Activated CD4-positive, alpha-beta T cell treated with anti-CD3 and anti-CD28 coated beads, Interleukin-2, amount 10 ng/mL, durations not matched to agents 7 days and 5 days (primary cell): ENCODE data around the gene SERPINB8. TPM values are rescaled to one million over a fixed set of nuclear protein-coding genes. Genes with fewer than 3 reads are reported as not detected.

Experiments
- CTCF ChIA-PET: fragments of 350-600 bp; sonication (Branson Sonifier 250); formaldehyde crosslinking; loops from one replicate; lab custom pipeline; 2021; ENCODE audit warnings: antibody characterized with exemption; lab: Charles Lee
- POLR2A ChIA-PET: fragments of 350-600 bp; sonication (Branson Sonifier 250); formaldehyde crosslinking; loops from one replicate; lab custom pipeline; 2021; ENCODE audit warnings: antibody characterized with exemption; lab: Charles Lee
- DNase-seq: peaks from one replicate; pipeline ENCODE4 v3.0.0-alpha.2; 2020
- H3K27ac Mint-ChIP-seq: one replicate; pipeline ENCODE4 v1.8.0; 2021; ENCODE audit warnings: mild to moderate bottlenecking, moderate library complexity, mixed read lengths
- H3K27me3 Mint-ChIP-seq: one replicate; pipeline ENCODE4 v1.8.0; 2021; ENCODE audit warnings: mixed read lengths
- H3K36me3 Mint-ChIP-seq: one replicate; pipeline ENCODE4 v1.8.0; 2021; ENCODE audit warnings: low read depth, mixed read lengths
- H3K4me1 Mint-ChIP-seq: one replicate; pipeline ENCODE4 v1.8.0; 2021; ENCODE audit warnings: mixed read lengths
- H3K4me3 Mint-ChIP-seq: one replicate; pipeline ENCODE4 v1.8.0; 2021; ENCODE audit warnings: mild to moderate bottlenecking, moderate library complexity, mixed read lengths
- H3K9me3 Mint-ChIP-seq: one replicate; pipeline ENCODE4 v1.8.0; 2021; ENCODE audit warnings: mixed read lengths
- total RNA-seq, 2 experiments: library from RNA; stranded (reverse); gene quantifications; one replicate each; pipeline ENCODE4 v1.2.3, GENCODE V29; 2021

SERPINB8 gene
- total RNA-seq, 2 experiments from 2014 or later = 5.3 to 6.1 TPM

DNA sequence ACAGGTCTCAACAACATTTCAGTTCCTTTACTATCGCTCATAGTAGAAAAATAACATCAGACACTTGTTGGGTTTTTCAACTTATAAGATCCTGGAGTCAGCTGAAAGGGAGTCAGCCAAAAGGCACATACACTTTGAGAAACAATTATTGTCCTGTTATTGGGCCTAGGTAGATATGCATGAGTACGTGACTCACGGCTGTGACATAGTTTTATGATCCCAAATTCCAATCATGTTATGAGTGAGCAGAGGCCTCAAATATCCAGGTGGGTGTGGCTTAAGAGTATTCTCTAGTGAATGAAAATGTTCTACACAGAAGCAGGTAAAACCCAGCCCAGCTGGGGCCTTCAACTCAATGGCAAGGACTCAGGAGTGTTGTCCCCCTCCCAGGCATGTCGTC lies 27.2 kb downstream of the SERPINB8 start:
- no peak overlapping the region for H3K27ac Mint-ChIP-seq
- no peak overlapping the region for H3K4me3 Mint-ChIP-seq
- no peaks in the 10 kb centered on the region for H3K4me1 Mint-ChIP-seq
- ChIA-PET CTCF (no interaction called here), POLR2A (no interaction called here)
- peaks cover 4% of the 10 kb centered on the region for H3K36me3 Mint-ChIP-seq
- peaks cover 2% of the 10 kb centered on the region for H3K27me3 Mint-ChIP-seq
- H3K9me3 Mint-ChIP-seq = peaks cover 20% of the 10 kb centered on the region
- no peak for DNase-seq

- DNase-seq = no peak
- Mint-ChIP-seq H3K4me3 (no peak overlapping the region), H3K9me3 (peaks cover 18% of the 10 kb centered on the region), H3K36me3 (peaks cover 4% of the 10 kb centered on the region), H3K4me1 (no peaks in the 10 kb centered on the region), H3K27ac (no peak overlapping the region), H3K27me3 (peaks cover 2% of the 10 kb centered on the region)
- CTCF ChIA-PET = no interaction called here
- POLR2A ChIA-PET = no interaction called here
Measured at GRCh38 chr18:63997606-63998005, 27.7 kb downstream of the SERPINB8 start.

- Mint-ChIP-seq H3K27me3 (peaks cover 10% of the 10 kb centered on the region), H3K4me1 (no peaks in the 10 kb centered on the region), H3K36me3 (peaks cover 4% of the 10 kb centered on the region), H3K4me3 (no peak overlapping the region), H3K9me3 (peaks cover 18% of the 10 kb centered on the region), H3K27ac (no peak overlapping the region)
- POLR2A ChIA-PET = no interaction called here
- DNase-seq = no peak
- CTCF ChIA-PET = no interaction called here
Measured at GRCh38 chr18:63999871-64000270, 30.0 kb downstream of the SERPINB8 start.

GRCh38 chr18:64002581-64002980 lies 32.7 kb downstream of the SERPINB8 start:
- no peak for DNase-seq
- Mint-ChIP-seq H3K27me3 (peaks cover 10% of the 10 kb centered on the region), H3K36me3 (no peaks in the 10 kb centered on the region), H3K4me3 (no peak overlapping the region), H3K27ac (no peak overlapping the region), H3K4me1 (no peaks in the 10 kb centered on the region), H3K9me3 (no peaks in the 10 kb centered on the region)
- POLR2A ChIA-PET = no interaction called here
- CTCF ChIA-PET = interaction anchor here (0.6 kb wide), 1 partner anchor 345 kb away, joined by 4 read pairs; no protein-coding TSS in a partner anchor

DNA sequence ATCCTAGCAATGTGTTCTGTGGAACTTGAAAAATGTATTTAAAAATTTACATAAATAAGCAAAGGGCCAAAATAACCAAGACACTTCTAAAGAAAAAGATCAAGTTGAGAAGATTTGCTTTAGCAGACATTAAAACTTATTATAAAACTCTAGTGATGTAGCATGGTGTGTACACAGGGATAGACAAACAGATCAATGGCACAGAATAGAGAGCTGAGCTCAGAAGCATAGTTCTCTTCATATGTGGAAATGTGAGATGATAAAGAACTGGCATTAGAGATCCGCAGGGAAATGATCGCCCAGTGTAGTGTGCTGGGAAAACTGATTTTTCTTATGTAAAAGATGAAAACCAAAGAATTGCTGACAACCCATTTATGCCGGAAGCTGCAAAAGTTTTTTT lies 39.4 kb downstream of the SERPINB8 start:
- DNase-seq = no peak
- CTCF ChIA-PET = no interaction called here
- no peaks in the 10 kb centered on the region for H3K4me1 Mint-ChIP-seq
- H3K36me3 Mint-ChIP-seq = no peaks in the 10 kb centered on the region
- H3K4me3 Mint-ChIP-seq = no peak overlapping the region
- H3K9me3 Mint-ChIP-seq = no peaks in the 10 kb centered on the region
- POLR2A ChIA-PET = no interaction called here
- peaks cover 2% of the 10 kb centered on the region for H3K27me3 Mint-ChIP-seq
- no peak overlapping the region for H3K27ac Mint-ChIP-seq

DNA sequence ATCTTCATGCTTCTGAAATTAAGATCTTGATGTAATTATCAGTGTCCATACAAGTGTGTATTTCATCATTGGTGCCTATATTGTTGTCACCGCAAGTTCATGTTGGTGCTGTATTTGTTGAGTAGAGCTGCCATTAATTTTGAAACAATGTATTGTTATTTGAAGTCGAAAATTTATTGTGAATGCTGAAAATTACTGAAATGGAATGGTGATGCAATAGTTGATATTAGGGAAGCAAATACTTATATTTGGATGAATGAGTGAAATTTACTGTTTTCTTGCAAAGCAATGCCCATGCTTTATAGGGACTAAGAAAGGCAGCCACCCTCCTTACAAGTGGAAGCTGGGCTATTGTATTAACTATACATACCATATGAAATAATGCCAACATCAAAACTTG lies 41.6 kb downstream of the SERPINB8 start:
- ChIA-PET CTCF (no interaction called here), POLR2A (no interaction called here)
- H3K27ac Mint-ChIP-seq = no peak overlapping the region
- no peaks in the 10 kb centered on the region for H3K36me3 Mint-ChIP-seq
- no peak for DNase-seq
- H3K4me3 Mint-ChIP-seq = no peak overlapping the region
- H3K9me3 Mint-ChIP-seq = no peaks in the 10 kb centered on the region
- peaks cover 5% of the 10 kb centered on the region for H3K27me3 Mint-ChIP-seq
- no peaks in the 10 kb centered on the region for H3K4me1 Mint-ChIP-seq

DNA sequence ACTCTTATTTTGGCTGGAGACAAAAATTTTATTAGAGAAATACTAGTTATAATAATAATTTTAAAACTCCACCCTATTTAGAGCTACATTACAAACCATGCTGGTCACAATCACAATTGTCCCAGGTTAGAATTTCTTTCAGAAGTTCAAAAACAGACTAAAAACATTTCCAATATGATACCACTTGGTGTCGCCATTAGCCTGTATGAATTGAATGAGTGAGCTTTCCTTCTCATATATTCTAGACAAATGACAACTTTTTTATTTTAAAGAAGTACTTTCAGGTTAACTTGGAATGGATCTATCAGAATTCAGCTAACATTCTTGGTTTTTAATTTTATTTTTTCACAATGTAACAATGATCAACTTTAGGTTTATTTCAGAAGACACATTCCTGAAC lies 48.0 kb downstream of the SERPINB8 start:
- H3K4me1 Mint-ChIP-seq = no peaks in the 10 kb centered on the region
- DNase-seq = no peak
- no peak overlapping the region for H3K4me3 Mint-ChIP-seq
- CTCF ChIA-PET = no interaction called here
- H3K9me3 Mint-ChIP-seq = no peaks in the 10 kb centered on the region
- no peaks in the 10 kb centered on the region for H3K36me3 Mint-ChIP-seq
- H3K27ac Mint-ChIP-seq = no peak overlapping the region
- POLR2A ChIA-PET = no interaction called here
- peaks cover 8% of the 10 kb centered on the region for H3K27me3 Mint-ChIP-seq

- CTCF ChIA-PET = no interaction called here
- H3K4me1 Mint-ChIP-seq = no peaks in the 10 kb centered on the region
Measured at GRCh38 chr18:64019922-64020756, 50.3 kb downstream of the SERPINB8 start.

GRCh38 chr18:64026350-64026749 lies 56.5 kb downstream of the SERPINB8 start:
- H3K36me3 Mint-ChIP-seq = no peaks in the 10 kb centered on the region

More at GRCh38 chr18:64019922-64020756, 50.3 kb downstream of the SERPINB8 start:
- Mint-ChIP-seq H3K36me3 (no peaks in the 10 kb centered on the region), H3K27me3 (peaks cover 4% of the 10 kb centered on the region), H3K27ac (no peak overlapping the region), H3K9me3 (no peaks in the 10 kb centered on the region), H3K4me3 (no peak overlapping the region)
- POLR2A ChIA-PET = no interaction called here
- no peak for DNase-seq

DNA sequence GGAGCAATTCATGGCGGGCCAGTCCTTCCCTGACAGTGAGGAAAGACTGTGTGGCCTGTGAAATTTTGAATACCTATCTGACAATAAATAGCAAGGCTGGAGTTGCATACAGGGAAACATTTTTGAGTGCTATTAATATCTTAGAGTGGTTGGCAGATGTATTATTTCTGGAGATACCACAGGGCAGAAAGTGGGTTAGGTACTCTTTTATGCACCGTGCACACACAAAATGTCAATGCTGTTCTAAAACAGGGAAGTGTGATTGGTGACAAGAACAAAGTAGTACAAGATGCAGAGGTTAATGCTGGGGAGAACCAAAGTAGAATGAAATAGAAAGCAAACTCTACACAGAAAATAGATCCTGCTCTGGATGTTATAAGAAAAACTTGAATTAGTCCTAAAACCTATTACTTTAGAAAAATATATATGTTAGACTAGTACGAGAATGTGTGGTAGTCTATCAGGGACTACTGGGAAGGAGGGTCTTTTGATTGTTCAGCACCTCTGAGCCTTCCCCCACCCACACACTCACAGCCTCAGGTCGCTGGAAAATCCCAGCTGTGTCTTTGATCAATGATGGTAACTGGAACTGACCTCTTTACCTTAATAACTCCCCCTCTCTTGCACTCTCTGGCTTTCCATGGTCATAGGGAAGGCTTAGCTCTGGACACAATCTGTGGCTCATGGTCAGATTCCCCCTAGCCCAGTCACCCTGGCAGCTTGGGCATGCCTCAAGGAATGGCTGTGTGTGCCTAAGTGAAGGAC lies 58.2 kb downstream of the SERPINB8 start:
- Mint-ChIP-seq H3K27me3 (no peaks in the 10 kb centered on the region), H3K4me3 (no peak overlapping the region), H3K27ac (no peak overlapping the region), H3K36me3 (no peaks in the 10 kb centered on the region), H3K4me1 (no peaks in the 10 kb centered on the region), H3K9me3 (no peaks in the 10 kb centered on the region)
- CTCF ChIA-PET = no interaction called here
- POLR2A ChIA-PET = no interaction called here
- DNase-seq = no peak

More at GRCh38 chr18:64026350-64026749, 56.5 kb downstream of the SERPINB8 start:
- Mint-ChIP-seq H3K4me3 (no peak overlapping the region), H3K27ac (no peak overlapping the region), H3K9me3 (no peaks in the 10 kb centered on the region), H3K27me3 (no peaks in the 10 kb centered on the region), H3K4me1 (no peaks in the 10 kb centered on the region)
- DNase-seq = no peak
- CTCF ChIA-PET = interaction anchor here (1.5 kb wide), 1 partner anchor 22 kb away, joined by 3 read pairs; no protein-coding TSS in a partner anchor
- POLR2A ChIA-PET = no interaction called here

DNA sequence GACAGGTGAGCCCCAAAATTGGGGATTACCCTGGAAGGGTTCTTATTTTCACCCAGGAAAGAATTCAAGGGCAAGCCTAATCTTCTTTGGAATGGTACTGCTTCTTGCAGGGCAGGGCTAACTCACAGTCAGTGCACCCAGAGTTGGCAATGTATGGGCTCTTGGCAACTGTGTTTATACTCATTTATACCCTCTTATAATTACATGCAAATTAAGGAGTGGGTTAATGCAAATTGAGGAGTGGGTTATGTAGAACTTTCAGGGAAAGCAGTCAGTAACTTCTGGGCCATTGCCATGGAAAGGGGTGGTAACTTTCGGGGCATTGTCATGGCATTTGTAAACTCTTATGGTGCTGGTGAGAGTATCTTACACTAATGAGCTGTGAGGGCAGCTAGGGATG lies 59.2 kb downstream of the SERPINB8 start:
- ChIA-PET CTCF (no interaction called here), POLR2A (no interaction called here)
- Mint-ChIP-seq H3K4me1 (no peaks in the 10 kb centered on the region), H3K27me3 (no peaks in the 10 kb centered on the region), H3K36me3 (no peaks in the 10 kb centered on the region), H3K4me3 (no peak overlapping the region), H3K9me3 (no peaks in the 10 kb centered on the region), H3K27ac (no peak overlapping the region)
- DNase-seq = no peak

DNA sequence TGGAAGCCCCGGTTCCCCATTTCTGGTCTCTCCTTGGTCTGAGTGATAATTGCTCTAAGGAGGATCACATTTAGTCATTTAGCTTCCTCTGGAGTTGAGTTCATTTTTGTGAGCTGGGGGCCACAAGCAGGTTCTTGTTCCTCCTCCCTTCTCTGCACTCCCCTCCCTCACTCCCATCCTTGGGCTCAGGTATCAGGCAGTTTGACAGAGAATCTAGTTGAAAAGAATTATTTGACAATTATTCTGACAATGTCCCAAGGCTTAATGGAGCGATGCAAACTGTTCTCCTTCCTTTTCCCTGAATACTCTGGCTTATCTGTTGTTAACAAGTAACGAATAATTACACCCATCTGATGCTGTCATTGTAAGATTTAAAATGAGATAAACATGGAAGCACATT lies 61.5 kb downstream of the SERPINB8 start:
- CTCF ChIA-PET = no interaction called here
- no peak for DNase-seq
- Mint-ChIP-seq H3K27me3 (no peaks in the 10 kb centered on the region), H3K36me3 (no peaks in the 10 kb centered on the region), H3K27ac (no peak overlapping the region), H3K9me3 (no peaks in the 10 kb centered on the region), H3K4me1 (no peaks in the 10 kb centered on the region), H3K4me3 (no peak overlapping the region)
- POLR2A ChIA-PET = no interaction called here

DNA sequence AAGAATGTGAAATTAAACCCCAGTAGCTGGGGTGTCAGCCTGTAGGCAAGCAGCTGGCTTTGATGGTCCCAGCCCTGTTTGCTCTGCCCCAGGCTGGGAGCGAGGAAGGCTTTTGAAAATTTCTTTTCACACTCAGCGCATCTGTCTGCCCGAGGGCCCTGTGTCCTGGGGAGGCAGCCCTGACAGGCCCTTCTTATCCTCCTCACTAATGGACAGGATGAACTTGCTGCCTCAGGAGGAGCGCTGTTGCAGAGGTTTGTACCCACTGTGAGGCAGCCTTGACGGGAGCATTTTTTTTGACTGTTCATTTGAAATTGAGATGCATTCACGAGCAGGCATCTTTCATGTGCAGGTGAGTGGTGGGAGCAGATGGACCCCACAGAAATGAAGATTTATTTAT lies 62.4 kb downstream of the SERPINB8 start:
- Mint-ChIP-seq H3K4me1 (no peaks in the 10 kb centered on the region), H3K4me3 (no peak overlapping the region), H3K9me3 (no peaks in the 10 kb centered on the region), H3K36me3 (no peaks in the 10 kb centered on the region), H3K27ac (no peak overlapping the region), H3K27me3 (peaks cover 3% of the 10 kb centered on the region)
- POLR2A ChIA-PET = no interaction called here
- CTCF ChIA-PET = no interaction called here
- no peak for DNase-seq
